HepG2 (cell line): ENCODE results near the gene TDRD10. TPM values are rescaled to one million over a fixed set of nuclear protein-coding genes. Genes with fewer than 3 reads are reported as not detected.

Experiments used
- ATAC-seq: fragments of 200-7000 bp; cut with Tn5 transposase; 3 replicates; pipeline ENCODE4 v1.9.1; 2020; ENCODE audit warnings: mild to moderate bottlenecking, moderate library complexity
- BruUV-seq: library from RNA; stranded (reverse); fragments of 400-500 nt; replicated peaks from 2 replicates; lab custom pipeline; 2021; lab: Mats Ljungman, UMichigan
- CTCF ChIA-PET: fragments of 300-600 bp; formaldehyde crosslinking; extraction: SDS; loops from one replicate; lab custom pipeline; 2021; ENCODE audit warnings: low total read pairs, inconsistent platforms, low intra/inter-chr PET ratio; lab: Yijun Ruan, JAX
- POLR2A ChIA-PET: fragments of 350-600 bp; sonication (Branson Sonifier 250); formaldehyde crosslinking; loops from one replicate; lab custom pipeline; 2020; ENCODE audit warnings: antibody characterized with exemption, inconsistent platforms; lab: Yijun Ruan, JAX
- DNase-seq: peaks from one replicate; pipeline ENCODE4 v3.0.0-alpha.2; 2015; ENCODE audit warnings: low spot score
- FAIRE-seq: peaks from 3 replicates; lab custom pipeline; 2011; peaks lifted over from hg19 to GRCh38; lab: Jason Lieb, UNC
- H2AFZ ChIP-seq: one replicate; pipeline ENCODE4 v1.6.1; 2011; ENCODE audit warnings: low read length, inconsistent platforms
- H3K27ac ChIP-seq: fragments of 300-600 bp; 3 replicates; pipeline ENCODE4 v1.8.0; 2011; ENCODE audit warnings: mixed run types, mild to moderate bottlenecking, mixed read lengths, low read length, inconsistent platforms; ENCODE audit not compliant: insufficient read depth; ENCODE audit errors: extremely low read length
- H3K27me3 ChIP-seq, 2 experiments: fragments of 200-600 bp in 1 of 2; 2 replicates in 1 of 2; 3 replicates in 1 of 2; pipeline versions ENCODE4 v1.6.0 to v1.8.0; 2011; ENCODE audit warnings: low read length in 2 of 2, mild to moderate bottlenecking in 2 of 2, moderate library complexity in 2 of 2, inconsistent platforms in 1 of 2; ENCODE audit not compliant: insufficient read depth in 2 of 2, control insufficient read depth in 1 of 2
- H3K36me3 ChIP-seq, 2 experiments: fragments of 200-600 bp in 1 of 2; replicated peaks in 1 of 2; 2 replicates in 1 of 2; 3 replicates in 1 of 2; pipeline versions ENCODE4 v1.5.1 to v1.8.0; 2011; ENCODE audit warnings: low read length in 2 of 2, inconsistent platforms in 1 of 2; ENCODE audit not compliant: insufficient read depth in 2 of 2, control insufficient read depth in 1 of 2
- H3K4me1 ChIP-seq: 2 replicates; pipeline ENCODE4 v1.5.1; 2012; ENCODE audit warnings: low read length, inconsistent platforms; ENCODE audit not compliant: insufficient read depth
- H3K4me2 ChIP-seq: 2 replicates; pipeline ENCODE4 v1.6.0; 2011; ENCODE audit warnings: low read depth, low read length, inconsistent platforms
- H3K4me3 ChIP-seq, 3 experiments: fragments of 200-600 bp in 1 of 3; sonication (generic), shearing (Covaris generic) in 1 of 3; replicated peaks in 1 of 3; 2 replicates each; pipeline ENCODE4 v1.5.1; 2011 to 2016; ENCODE audit warnings: low read length in 3 of 3, inconsistent platforms in 2 of 3, low read depth in 2 of 3, mild to moderate bottlenecking in 2 of 3, control low read depth in 1 of 3, mixed read lengths in 1 of 3; ENCODE audit not compliant: insufficient read depth in 1 of 3
- H3K79me2 ChIP-seq: one replicate; pipeline ENCODE4 v1.6.1; 2011; ENCODE audit warnings: low read length, inconsistent platforms; ENCODE audit not compliant: insufficient read depth
- H3K9ac ChIP-seq: 2 replicates; pipeline ENCODE4 v1.6.0; 2011; ENCODE audit warnings: mild to moderate bottlenecking, low read depth, low read length, inconsistent platforms; ENCODE audit not compliant: insufficient read depth
- H3K9me3 ChIP-seq: 2 replicates; pipeline ENCODE4 v1.5.1; 2012; ENCODE audit warnings: mild to moderate bottlenecking, low read length
- H4K20me1 ChIP-seq: 2 replicates; pipeline ENCODE4 v1.6.0; 2011; ENCODE audit warnings: inconsistent platforms, mild to moderate bottlenecking, low read length, moderate library complexity; ENCODE audit not compliant: insufficient read depth
- AGO2 ChIP-seq: fragments of 200-400 bp; formaldehyde crosslinking; optimal IDR thresholded peaks from 2 replicates; pipeline ENCODE3; 2017; ENCODE audit warnings: mild to moderate bottlenecking, low read depth, low read length, moderate library complexity
- ATF1 ChIP-seq: IDR thresholded peaks from 2 replicates; pipeline ENCODE4 v1.6.1; 2016; ENCODE audit warnings: mild to moderate bottlenecking, control low read depth
- DNMT3B ChIP-seq: conservative IDR thresholded peaks from 2 replicates; pipeline ENCODE4 v1.6.1; 2016; ENCODE audit warnings: missing biosample characterization, control low read depth
- EEA1 ChIP-seq: sonication (generic); formaldehyde crosslinking; IDR thresholded peaks from 2 replicates; pipeline ENCODE4 v1.5.1; 2020; ENCODE audit warnings: mild to moderate bottlenecking, missing genetic modification reagents, borderline replicate concordance
- GATAD1 ChIP-seq: IDR thresholded peaks from 2 replicates; pipeline ENCODE4 v1.6.1; 2016; ENCODE audit warnings: missing genetic modification reagents, missing compliant biosample characterization
- PRMT3 ChIP-seq: sonication (generic); formaldehyde crosslinking; IDR thresholded peaks from 2 replicates; pipeline ENCODE4 v1.8.1; 2022; ENCODE audit warnings: low read depth, mild to moderate bottlenecking, moderate library complexity, missing genetic modification reagents, borderline replicate concordance
- REPIN1 ChIP-seq: sonication (generic); formaldehyde crosslinking; IDR thresholded peaks from 2 replicates; pipeline ENCODE4 v1.8.0; 2022; ENCODE audit warnings: missing genetic modification reagents, low read depth, mild to moderate bottlenecking, borderline replicate concordance
- SALL1 ChIP-seq: sonication (generic); formaldehyde crosslinking; IDR thresholded peaks from 2 replicates; pipeline ENCODE4 v1.8.0; 2022; ENCODE audit warnings: mild to moderate bottlenecking, missing genetic modification reagents
- TCF7 ChIP-seq: sonication (generic); IDR thresholded peaks from 2 replicates; pipeline ENCODE4 v1.6.1; 2016; ENCODE audit warnings: antibody characterized with exemption, low read depth
- ZBTB7B ChIP-seq: sonication (generic); formaldehyde crosslinking; IDR thresholded peaks from 2 replicates; pipeline ENCODE4 v1.4.0; 2020; ENCODE audit warnings: missing genetic modification reagents
- ZNF160 ChIP-seq: sonication (generic); formaldehyde crosslinking; IDR thresholded peaks from 2 replicates; pipeline ENCODE4 v1.8.0; 2022; ENCODE audit warnings: mild to moderate bottlenecking, inconsistent platforms, missing genetic modification reagents
- ZNF615 ChIP-seq: sonication (generic); formaldehyde crosslinking; IDR thresholded peaks from 2 replicates; pipeline ENCODE4 v1.5.0; 2020; ENCODE audit warnings: mild to moderate bottlenecking, missing genetic modification reagents, borderline replicate concordance
- ZNF883 ChIP-seq: sonication (generic); formaldehyde crosslinking; IDR thresholded peaks from 2 replicates; pipeline ENCODE4 v1.5.1; 2020; ENCODE audit warnings: mild to moderate bottlenecking, missing genetic modification reagents; ENCODE audit errors: not compliant biosample characterization
- WGBS: methylation state at CpG from one replicate; pipeline ENCODE4 v1.1.6; 2017; ENCODE audit warnings: low lambda C conversion rate; 5-methylcytosine and 5-hydroxymethylcytosine counted together
- in situ Hi-C: cut with HindIII; loops from 2 replicates; pipeline ENCODE4 v1.10.0; 2017; ENCODE audit warnings: low pct_unique_long_range_greater_than_20kb; ENCODE audit not compliant: extremely low pct_ligation_motif_present
- intact Hi-C: fragments of 100-400 bp; cut with micrococcal nuclease; formaldehyde crosslinking; loops from one replicate; pipeline ENCODE4 v1.10.0; 2022; ENCODE audit not compliant: unreplicated experiment
- polyA plus RNA-seq, 8 experiments: library from polyadenylated mRNA; depleted of rRNA in 3 of 8; stranded (reverse) in 7 of 8; unstranded in 1 of 8; fragments of >200 nt; fragmentation: Illumina TruSeq in 4 of 8; extraction: Trizol in 4 of 8; gene quantifications; 2 replicates each; pipeline versions ENCODE4 v1.2.1 to v1.2.3, GENCODE V29; 2011 to 2016; ENCODE audit warnings: low read depth in 4 of 8, missing spikeins in 1 of 8, mixed read lengths in 1 of 8; ENCODE audit not compliant: insufficient read depth in 1 of 8
- total RNA-seq, 5 experiments: library from RNA; depleted of rRNA; stranded (reverse); fragments of >200 nt; fragmentation: Illumina TruSeq; extraction: Trizol; gene quantifications; 2 replicates each; pipeline ENCODE4 v1.2.3, GENCODE V29; 2016; ENCODE audit warnings: low read depth in 1 of 5
- TF ChIP-seq, protein P1 (sequence below): sonication (generic); formaldehyde crosslinking; IDR thresholded peaks from 2 replicates; pipeline ENCODE4 v1.4.0; 2020; ENCODE audit warnings: missing genetic modification reagents
- TF ChIP-seq, protein P2 (sequence below): sonication (generic); formaldehyde crosslinking; IDR thresholded peaks from 2 replicates; pipeline ENCODE4 v1.5.0; 2020; ENCODE audit warnings: missing genetic modification reagents, mild to moderate bottlenecking, borderline replicate concordance

Gene TDRD10
- total and polyA plus RNA-seq, 2 of the 13 experiments (the other 11 are each of a cell fraction or from before 2014, with no cell fraction given), result not detected

DNA sequence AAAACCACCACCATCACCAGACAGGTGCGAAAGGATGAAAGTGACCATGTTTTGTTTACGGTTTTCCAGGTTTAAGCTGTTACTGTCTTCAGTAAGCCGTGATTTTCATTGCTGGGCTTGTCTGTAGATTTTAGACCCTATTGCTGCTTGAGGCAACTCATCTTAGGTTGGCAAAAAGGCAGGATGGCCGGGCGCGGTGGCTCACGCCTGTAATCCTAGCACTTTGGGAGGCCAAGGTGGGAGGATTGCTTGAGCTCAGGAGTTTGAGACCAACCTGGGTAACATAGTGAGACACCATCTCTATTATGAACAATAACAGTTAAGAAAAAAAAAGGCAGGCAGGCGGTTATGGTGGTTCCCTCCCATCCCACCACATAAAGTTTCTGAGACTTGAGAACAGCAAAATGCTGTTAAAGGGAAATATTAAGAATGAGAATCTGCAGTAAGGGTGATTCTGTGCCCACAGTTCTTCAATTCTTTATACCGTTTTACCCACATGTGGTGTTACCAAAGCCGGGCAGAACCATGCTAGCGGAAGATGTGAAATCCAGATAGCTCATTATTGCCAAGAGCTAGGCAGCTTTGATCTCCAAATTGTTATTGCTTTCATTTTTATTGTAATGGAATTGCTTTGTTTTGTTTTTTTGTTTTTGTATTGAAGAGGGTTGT is 34.5 kb upstream of the TDRD10 start:
- Histone ChIP-seq H3K4me3 (no peak overlapping the region), H3K27me3 (no peaks in the 10 kb centered on the region), H3K36me3 (no peaks in the 10 kb centered on the region), H3K27ac (no peak overlapping the region), H2AFZ (no peak overlapping the region), H3K4me2 (no peak overlapping the region), H3K79me2 (no peaks in the 10 kb centered on the region), H4K20me1 (no peaks in the 10 kb centered on the region), H3K9me3 (no peaks in the 10 kb centered on the region)
- POLR2A ChIA-PET, result no interaction called here
- no peak for DNase-seq
- FAIRE-seq, result no peak
- intact Hi-C loops, result no loop called here
- in situ Hi-C loops, result no loop called here
- WGBS, result 94% methylated on average over 11 of the region's 11 CpGs
- TF ChIP-seq, protein P1, sequence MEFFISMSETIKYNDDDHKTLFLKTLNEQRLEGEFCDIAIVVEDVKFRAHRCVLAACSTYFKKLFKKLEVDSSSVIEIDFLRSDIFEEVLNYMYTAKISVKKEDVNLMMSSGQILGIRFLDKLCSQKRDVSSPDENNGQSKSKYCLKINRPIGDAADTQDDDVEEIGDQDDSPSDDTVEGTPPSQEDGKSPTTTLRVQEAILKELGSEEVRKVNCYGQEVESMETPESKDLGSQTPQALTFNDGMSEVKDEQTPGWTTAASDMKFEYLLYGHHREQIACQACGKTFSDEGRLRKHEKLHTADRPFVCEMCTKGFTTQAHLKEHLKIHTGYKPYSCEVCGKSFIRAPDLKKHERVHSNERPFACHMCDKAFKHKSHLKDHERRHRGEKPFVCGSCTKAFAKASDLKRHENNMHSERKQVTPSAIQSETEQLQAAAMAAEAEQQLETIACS, result no peak
- TF ChIP-seq SALL1 (CRISPR knock-in tag) (no peak), AGO2 (no peak), ZBTB7B (CRISPR knock-in tag) (no peak), ZNF615 (CRISPR knock-in tag) (no peak), DNMT3B (CRISPR knock-in tag) (no peak), ZNF160 (CRISPR knock-in tag) (no peak), ATF1 (no peak), EEA1 (CRISPR knock-in tag) (no peak), REPIN1 (CRISPR knock-in tag) (no peak), GATAD1 (CRISPR knock-in tag) (no peak), TCF7 (no peak), ZNF883 (no peak), PRMT3 (no peak)
- TF ChIP-seq, protein P2, sequence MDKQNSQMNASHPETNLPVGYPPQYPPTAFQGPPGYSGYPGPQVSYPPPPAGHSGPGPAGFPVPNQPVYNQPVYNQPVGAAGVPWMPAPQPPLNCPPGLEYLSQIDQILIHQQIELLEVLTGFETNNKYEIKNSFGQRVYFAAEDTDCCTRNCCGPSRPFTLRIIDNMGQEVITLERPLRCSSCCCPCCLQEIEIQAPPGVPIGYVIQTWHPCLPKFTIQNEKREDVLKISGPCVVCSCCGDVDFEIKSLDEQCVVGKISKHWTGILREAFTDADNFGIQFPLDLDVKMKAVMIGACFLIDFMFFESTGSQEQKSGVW (CRISPR knock-in tag), result no peak
- TF ChIP-seq, all 625 proteins: peak for 0
- ATAC-seq, result no peak
- CTCF ChIA-PET, result no interaction called here
- BruUV-seq, result no TSS peak
- H3K9ac ChIP-seq, result no peak overlapping the region
- H3K4me1 ChIP-seq, result peaks cover 10% of the 10 kb centered on the region
